ENCODE data around the gene COL15A1. TPM values are rescaled to one million over a fixed set of nuclear protein-coding genes. Genes with fewer than 3 reads are reported as not detected.

Gene COL15A1
- total and polyA plus RNA-seq, 2 of the 13 experiments (the other 11 are each of a cell fraction or from before 2014, with no cell fraction given) = not detected

DNA sequence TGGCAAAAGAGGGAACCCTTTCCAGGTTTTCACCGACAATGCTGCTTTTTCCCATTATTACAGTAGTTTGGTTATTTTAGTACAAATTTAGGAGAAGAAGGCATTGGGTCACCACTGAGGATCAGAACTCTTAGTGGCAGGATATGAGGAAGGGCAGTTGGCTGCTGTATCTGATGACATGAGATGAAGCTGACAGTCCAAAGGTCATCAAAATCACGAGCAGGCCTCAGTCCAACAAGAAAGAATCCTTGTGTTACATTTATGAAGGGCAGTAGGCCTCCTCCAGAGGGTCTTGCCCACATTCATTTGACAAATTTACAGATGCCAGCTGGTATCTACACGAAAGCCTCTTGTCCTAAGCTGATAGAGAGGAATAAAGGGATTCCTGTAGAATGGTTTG, 49.5 kb upstream of the COL15A1 start:
- Histone ChIP-seq H3K4me1 (ENCODE audit: insufficient read depth, low read length) (no peaks in the 10 kb centered on the region), H3K79me2 (ENCODE audit: insufficient read depth, low read length) (no peaks in the 10 kb centered on the region), H3K9me3 (ENCODE audit: low read length) (no peaks in the 10 kb centered on the region), H2AFZ (ENCODE audit: low read length) (no peak overlapping the region), H3K9ac (ENCODE audit: insufficient read depth, low read depth, low read length) (no peak overlapping the region), H4K20me1 (ENCODE audit: insufficient read depth, low read length) (no peaks in the 10 kb centered on the region), H3K27ac (ENCODE audit: extremely low read length, insufficient read depth, low read length) (no peak overlapping the region), H3K36me3 (replicated peaks in 1 of 2; ENCODE audit: control insufficient read depth in 1 of 2, insufficient read depth in 2 of 2, low read length in 2 of 2) (no peaks in the 10 kb centered on the region), H3K4me3 (replicated peaks in 1 of 3; ENCODE audit: insufficient read depth in 1 of 3, low read depth in 2 of 3, low read length in 3 of 3) (no peak overlapping the region), H3K4me2 (ENCODE audit: low read depth, low read length) (no peak overlapping the region), H3K27me3 (ENCODE audit: control insufficient read depth in 1 of 2, insufficient read depth in 2 of 2, low read length in 2 of 2) (peaks cover 0 to 10% of the 10 kb centered on the region in 2 experiments; a peak in 1 of 5 replicates)
- ChIA-PET POLR2A (no interaction called here), CTCF (ENCODE audit: low intra/inter-chr PET ratio, low total read pairs) (no interaction called here)
- intact Hi-C loops (cut with micrococcal nuclease; ENCODE audit: unreplicated experiment) (no loop called here), in situ Hi-C loops (cut with HindIII; ENCODE audit: extremely low pct_ligation_motif_present, low pct_unique_long_range_greater_than_20kb) (no loop called here)
- TF ChIP-seq, protein P1, sequence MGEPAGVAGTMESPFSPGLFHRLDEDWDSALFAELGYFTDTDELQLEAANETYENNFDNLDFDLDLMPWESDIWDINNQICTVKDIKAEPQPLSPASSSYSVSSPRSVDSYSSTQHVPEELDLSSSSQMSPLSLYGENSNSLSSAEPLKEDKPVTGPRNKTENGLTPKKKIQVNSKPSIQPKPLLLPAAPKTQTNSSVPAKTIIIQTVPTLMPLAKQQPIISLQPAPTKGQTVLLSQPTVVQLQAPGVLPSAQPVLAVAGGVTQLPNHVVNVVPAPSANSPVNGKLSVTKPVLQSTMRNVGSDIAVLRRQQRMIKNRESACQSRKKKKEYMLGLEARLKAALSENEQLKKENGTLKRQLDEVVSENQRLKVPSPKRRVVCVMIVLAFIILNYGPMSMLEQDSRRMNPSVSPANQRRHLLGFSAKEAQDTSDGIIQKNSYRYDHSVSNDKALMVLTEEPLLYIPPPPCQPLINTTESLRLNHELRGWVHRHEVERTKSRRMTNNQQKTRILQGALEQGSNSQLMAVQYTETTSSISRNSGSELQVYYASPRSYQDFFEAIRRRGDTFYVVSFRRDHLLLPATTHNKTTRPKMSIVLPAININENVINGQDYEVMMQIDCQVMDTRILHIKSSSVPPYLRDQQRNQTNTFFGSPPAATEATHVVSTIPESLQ (CRISPR knock-in tag; conservative IDR thresholded peaks at IDR 0.05) = no peak
- TF ChIP-seq, protein P2, sequence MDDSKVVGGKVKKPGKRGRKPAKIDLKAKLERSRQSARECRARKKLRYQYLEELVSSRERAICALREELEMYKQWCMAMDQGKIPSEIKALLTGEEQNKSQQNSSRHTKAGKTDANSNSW (CRISPR knock-in tag; IDR thresholded peaks at IDR 0.05; ENCODE audit: borderline replicate concordance) = no peak
- TF ChIP-seq POLR2AphosphoS2 (IDR thresholded peaks at IDR 0.05; ENCODE audit: low read depth, low read length) (no peak), ZNF570 (CRISPR knock-in tag; IDR thresholded peaks at IDR 0.05; ENCODE audit: borderline replicate concordance) (no peak), ZMYM3 (CRISPR knock-in tag; IDR thresholded peaks at IDR 0.05) (no peak), MBNL3 (CRISPR knock-in tag; conservative IDR thresholded peaks at IDR 0.05) (no peak), ZNF101 (CRISPR knock-in tag; IDR thresholded peaks at IDR 0.05; ENCODE audit: borderline replicate concordance, low read depth) (no peak), MIER3 (CRISPR knock-in tag; IDR thresholded peaks at IDR 0.05; ENCODE audit: borderline replicate concordance) (no peak)
- TF ChIP-seq, protein P3, sequence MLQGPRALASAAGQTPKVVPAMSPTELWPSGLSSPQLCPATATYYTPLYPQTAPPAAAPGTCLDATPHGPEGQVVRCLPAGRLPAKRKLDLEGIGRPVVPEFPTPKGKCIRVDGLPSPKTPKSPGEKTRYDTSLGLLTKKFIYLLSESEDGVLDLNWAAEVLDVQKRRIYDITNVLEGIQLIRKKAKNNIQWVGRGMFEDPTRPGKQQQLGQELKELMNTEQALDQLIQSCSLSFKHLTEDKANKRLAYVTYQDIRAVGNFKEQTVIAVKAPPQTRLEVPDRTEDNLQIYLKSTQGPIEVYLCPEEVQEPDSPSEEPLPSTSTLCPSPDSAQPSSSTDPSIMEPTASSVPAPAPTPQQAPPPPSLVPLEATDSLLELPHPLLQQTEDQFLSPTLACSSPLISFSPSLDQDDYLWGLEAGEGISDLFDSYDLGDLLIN (CRISPR knock-in tag; IDR thresholded peaks at IDR 0.05; ENCODE audit: borderline replicate concordance) = no peak
- TF ChIP-seq, protein P4, sequence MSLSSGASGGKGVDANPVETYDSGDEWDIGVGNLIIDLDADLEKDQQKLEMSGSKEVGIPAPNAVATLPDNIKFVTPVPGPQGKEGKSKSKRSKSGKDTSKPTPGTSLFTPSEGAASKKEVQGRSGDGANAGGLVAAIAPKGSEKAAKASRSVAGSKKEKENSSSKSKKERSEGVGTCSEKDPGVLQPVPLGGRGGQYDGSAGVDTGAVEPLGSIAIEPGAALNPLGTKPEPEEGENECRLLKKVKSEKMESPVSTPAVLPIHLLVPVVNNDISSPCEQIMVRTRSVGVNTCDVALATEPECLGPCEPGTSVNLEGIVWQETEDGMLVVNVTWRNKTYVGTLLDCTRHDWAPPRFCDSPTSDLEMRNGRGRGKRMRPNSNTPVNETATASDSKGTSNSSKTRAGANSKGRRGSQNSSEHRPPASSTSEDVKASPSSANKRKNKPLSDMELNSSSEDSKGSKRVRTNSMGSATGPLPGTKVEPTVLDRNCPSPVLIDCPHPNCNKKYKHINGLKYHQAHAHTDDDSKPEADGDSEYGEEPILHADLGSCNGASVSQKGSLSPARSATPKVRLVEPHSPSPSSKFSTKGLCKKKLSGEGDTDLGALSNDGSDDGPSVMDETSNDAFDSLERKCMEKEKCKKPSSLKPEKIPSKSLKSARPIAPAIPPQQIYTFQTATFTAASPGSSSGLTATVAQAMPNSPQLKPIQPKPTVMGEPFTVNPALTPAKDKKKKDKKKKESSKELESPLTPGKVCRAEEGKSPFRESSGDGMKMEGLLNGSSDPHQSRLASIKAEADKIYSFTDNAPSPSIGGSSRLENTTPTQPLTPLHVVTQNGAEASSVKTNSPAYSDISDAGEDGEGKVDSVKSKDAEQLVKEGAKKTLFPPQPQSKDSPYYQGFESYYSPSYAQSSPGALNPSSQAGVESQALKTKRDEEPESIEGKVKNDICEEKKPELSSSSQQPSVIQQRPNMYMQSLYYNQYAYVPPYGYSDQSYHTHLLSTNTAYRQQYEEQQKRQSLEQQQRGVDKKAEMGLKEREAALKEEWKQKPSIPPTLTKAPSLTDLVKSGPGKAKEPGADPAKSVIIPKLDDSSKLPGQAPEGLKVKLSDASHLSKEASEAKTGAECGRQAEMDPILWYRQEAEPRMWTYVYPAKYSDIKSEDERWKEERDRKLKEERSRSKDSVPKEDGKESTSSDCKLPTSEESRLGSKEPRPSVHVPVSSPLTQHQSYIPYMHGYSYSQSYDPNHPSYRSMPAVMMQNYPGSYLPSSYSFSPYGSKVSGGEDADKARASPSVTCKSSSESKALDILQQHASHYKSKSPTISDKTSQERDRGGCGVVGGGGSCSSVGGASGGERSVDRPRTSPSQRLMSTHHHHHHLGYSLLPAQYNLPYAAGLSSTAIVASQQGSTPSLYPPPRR (CRISPR knock-in tag; IDR thresholded peaks at IDR 0.05; ENCODE audit: borderline replicate concordance) = no peak
- 14% methylated on average over 3 of the region's 3 CpGs for WGBS (ENCODE audit: low lambda C conversion rate)
- ATAC-seq (no peak), FAIRE-seq (no peak), DNase-seq (ENCODE audit: low spot score) (no peak)
- no TSS peak for BruUV-seq (replicated peaks)
